HG02642 (cell line): ENCODE results near the gene MCRIP2.

ENCODE experiments used
- ATAC-seq: cut with Tn5 transposase; IDR thresholded peaks from one replicate; pipeline ENCODE4 v1.9.1; 2021; ENCODE audit warnings: mild to moderate bottlenecking; ENCODE audit not compliant: unreplicated experiment, poor library complexity

MCRIP2 gene

DNA sequence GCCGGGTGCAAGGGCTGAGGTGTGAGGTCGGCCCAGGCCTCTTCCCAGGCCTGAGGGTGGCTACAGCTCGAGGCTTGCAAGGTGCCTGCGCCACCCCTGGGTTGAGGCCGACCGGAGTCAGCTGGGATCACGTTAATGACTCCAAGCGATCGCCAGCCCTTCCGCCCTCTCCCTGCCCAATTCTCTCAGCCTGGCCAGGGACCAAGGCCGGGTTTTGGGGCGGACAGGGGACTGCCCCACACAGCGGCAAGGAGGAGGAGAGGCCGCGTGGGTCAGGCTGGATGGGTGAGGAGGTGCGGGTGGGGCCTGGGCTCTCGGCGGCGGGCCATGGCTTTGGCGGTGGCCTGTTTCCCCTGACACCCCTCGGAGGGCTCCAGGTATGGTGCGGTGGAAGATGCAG lies 51.7 kb downstream of the MCRIP2 start:
- ATAC-seq = no peak

- no peak for ATAC-seq
Measured at GRCh38 chr16:693766-694165, 52.1 kb downstream of the MCRIP2 start.

GRCh38 chr16:694187-694862 lies 52.7 kb downstream of the MCRIP2 start:
- ATAC-seq = no peak

DNA sequence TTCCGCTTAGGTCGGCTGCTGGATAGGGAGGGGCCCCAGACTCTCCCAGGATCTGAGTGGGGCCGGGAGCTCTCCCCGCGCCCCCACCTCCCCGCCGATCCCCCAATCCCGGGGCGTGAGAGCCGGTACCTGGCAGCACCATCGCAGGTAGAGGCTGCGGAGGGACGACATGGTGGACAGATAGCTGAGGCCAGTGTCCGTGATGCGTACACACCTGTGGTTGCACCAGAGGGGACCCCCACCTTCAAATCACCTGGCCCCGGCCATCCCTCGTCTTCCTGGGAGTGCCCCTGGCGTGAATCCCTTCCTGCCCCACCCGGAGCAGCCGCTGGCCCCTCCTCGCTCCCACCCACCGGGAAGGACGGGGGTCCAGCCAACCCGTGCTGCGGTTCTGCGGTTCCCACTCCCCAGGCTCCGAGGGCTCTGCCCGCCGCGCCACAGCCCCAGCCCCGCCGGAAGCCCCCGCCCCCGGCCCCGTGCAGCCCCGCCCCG lies 53.3 kb downstream of the MCRIP2 start:
- ATAC-seq = no peak

DNA sequence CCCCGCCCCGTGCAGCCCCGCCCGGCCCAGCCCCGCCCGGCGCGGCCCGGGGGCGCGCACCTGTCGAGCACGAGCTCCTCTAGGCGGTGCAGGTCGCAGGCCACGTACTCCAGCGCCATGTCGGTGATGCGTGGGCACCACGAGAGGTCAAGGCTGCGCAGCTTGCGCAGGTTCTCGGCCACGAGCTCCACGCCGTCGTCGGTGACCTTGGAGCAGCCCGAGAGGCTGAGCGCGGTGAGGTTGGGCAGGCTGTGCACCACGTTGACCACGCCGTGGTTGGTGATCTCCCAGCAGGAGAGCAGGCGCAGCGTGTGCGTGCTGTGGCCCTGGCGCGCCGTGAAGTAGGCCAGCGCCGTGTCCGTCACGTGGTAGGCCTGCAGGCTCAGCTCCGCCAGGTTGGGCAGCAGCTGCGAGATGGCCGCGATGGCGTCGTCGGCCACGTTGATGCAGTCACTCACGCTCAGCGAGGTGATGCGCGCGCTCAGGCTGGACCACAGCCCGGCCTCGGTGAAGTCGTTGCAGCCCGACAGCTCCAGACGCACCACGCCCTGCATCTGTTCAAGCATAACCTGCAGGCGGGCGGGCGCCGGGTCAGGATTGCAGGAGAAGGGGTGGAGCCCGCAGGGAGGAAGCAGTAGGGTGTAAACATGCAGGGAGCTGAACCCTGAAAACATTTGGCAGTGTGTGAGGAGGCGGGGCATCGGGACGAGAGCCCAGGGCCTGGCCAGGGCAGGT lies 53.9 kb downstream of the MCRIP2 start:
- no peak for ATAC-seq
